ENCODE measurements around the gene IFNAR1.

The IFNAR1 gene

GRCh38 chr21:33296156-33296555, 28.6 kb upstream of the IFNAR1 start:
- TF ChIP-seq CTCF (IDR thresholded peaks at IDR 0.05; ENCODE audit: insufficient read depth, missing control alignments) = no peak
- DNase-seq (ENCODE audit: insufficient read length, low spot score) = no peak
- FAIRE-seq = no peak

- no peak for TF ChIP-seq CTCF (IDR thresholded peaks at IDR 0.05; ENCODE audit: insufficient read depth, missing control alignments)
- DNase-seq (ENCODE audit: insufficient read length, low spot score) = no peak
- FAIRE-seq = no peak
Measured at GRCh38 chr21:33299181-33299752, 25.5 kb upstream of the IFNAR1 start.

DNA sequence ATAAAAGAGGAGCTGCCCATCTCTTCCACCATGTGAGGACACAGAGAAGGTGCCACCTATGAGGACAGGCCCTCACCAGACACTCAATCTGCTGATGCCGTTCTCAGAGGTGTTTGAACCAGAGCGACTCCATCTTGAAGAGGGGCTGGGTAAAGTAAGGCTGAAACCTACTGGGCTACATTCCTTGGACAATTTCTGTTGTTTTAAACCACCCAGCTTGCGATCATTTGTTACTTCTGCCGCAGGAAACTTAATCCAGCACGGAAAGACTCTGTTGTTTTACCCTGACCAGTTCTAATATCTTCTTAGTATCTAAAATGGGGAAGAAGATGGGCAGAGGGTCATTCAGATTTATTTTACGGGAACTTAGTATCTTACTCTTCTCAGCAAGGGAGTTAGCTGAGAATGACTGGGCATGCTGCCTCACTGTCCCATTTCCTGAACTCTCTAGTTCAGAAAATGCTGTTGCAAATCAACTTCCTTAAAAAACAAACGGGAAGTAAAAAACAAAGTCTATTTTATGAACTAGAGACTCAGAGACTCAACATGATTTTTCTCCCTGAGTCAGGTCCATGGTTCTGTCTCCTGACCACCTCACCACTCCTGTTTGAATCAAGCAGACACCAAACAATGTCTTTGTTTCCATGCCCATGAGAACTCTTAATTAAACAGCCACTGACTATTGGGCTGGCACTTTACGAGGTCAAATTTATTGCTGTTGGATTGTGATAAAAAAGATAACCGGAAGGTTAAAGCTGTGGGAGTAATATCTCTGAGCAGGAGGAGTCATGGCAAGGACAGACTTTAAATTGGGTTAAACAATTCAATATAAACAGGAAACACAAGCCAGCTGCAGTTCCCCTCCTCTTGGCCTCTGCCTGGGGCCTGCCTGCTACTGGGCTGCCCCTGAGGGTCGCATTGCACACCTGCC, 23.8 kb upstream of the IFNAR1 start:
- FAIRE-seq (no peak), DNase-seq (ENCODE audit: insufficient read length, low spot score) (no peak)

DNA sequence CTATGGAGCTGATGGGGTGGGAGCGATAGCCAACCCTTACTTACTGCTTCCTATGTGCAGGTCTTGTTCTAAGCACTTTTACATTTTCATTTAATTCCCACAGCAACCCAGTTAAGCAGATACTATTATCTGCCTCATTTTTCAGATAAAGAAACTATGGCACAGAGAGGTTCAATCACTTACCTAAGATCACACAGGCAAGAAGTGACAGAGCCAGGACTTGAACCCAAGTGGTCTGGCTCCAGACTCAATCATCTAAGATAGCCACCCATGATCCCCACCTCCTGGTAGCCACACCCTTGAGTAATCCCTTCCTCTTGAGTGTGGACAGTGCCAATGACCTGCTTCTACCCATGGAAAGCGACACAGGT, 23.2 kb upstream of the IFNAR1 start:
- no peak for TF ChIP-seq CTCF (IDR thresholded peaks at IDR 0.05; ENCODE audit: insufficient read depth, missing control alignments)
- no peak for FAIRE-seq
- no peak for DNase-seq (ENCODE audit: insufficient read length, low spot score)

More for the DNA sequence above, 23.8 kb upstream of the IFNAR1 start:
- no peak for TF ChIP-seq CTCF (IDR thresholded peaks at IDR 0.05; ENCODE audit: insufficient read depth, missing control alignments)

DNA sequence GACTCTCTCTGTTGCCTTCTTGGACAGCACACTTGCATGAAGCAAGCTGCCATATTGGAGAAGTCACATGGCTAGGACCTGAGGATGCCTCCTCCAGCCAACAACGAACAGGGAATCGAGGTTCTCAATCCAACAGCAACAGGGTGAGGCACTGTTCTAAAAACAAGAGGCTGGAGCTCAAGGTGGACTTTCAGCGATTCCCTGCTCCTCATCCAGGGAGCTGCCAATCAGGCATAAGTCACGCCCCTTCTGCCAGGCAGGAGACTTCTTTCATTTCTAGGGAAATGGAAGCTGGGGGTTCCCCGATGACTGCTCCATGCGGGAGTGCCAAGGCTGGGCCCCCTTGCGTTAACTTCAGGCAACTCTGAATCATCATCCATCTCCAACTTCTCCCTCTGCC, 22.7 kb upstream of the IFNAR1 start:
- DNase-seq (ENCODE audit: insufficient read length, low spot score) (no peak), FAIRE-seq (no peak)
- TF ChIP-seq CTCF (IDR thresholded peaks at IDR 0.05; ENCODE audit: insufficient read depth, missing control alignments) = no peak

DNA sequence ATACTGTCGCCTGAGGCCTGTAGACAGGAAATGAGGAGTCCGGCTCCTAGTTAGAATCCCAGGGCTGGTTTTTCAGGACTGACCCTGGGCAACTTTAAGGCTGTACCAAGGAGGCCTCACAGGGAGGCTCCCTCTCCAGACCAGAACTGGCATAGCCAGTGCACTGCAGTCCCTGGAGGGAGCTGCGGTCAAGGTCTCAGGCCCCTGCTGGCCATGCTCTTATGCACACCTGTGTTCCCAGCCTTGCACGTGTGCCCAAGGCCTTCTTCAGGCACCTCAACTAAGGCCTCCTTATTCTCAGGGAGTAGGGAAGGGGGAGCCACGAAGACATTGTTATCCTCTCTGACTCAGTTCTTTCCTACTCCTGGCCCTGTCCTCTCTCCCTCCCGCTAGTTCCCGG, 22.0 kb upstream of the IFNAR1 start:
- FAIRE-seq (no peak), DNase-seq (ENCODE audit: insufficient read length, low spot score) (no peak)
- TF ChIP-seq CTCF (IDR thresholded peaks at IDR 0.05; ENCODE audit: insufficient read depth, missing control alignments) = no peak

DNA sequence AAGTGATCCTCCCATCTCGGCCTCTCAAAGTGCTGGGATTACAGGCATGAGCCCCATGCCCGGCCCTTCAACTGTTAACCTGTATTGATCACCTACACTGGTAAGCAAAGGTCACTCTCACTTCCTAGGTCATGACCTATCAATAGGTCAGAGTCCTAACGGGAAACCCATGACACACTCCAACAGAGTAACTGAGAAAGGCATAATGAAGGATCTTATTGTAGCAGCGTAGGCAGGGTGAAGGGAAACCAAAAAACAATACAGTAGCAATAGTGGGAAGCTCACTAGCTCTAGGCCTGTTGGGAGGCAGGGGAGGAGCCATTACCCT, 19.5 kb upstream of the IFNAR1 start:
- no peak for DNase-seq (ENCODE audit: insufficient read length, low spot score)
- TF ChIP-seq CTCF (IDR thresholded peaks at IDR 0.05; ENCODE audit: insufficient read depth, missing control alignments) = no peak
- FAIRE-seq = no peak

All from D721Med (cell line).